Sigmoid colon (tissue), 7 donors: ENCODE measurements around the gene MAPK13. TPM values are rescaled to one million over a fixed set of nuclear protein-coding genes. Genes with fewer than 3 reads are reported as not detected.

Experiments used
- DNase-seq: peaks from one replicate; pipeline ENCODE4 v3.0.0-alpha.2; 2019
- H3K27ac ChIP-seq, 4 donors: fragments of 200-600 bp; sonication (generic); one replicate each; pipeline ENCODE4 v1.5.1; 2016 to 2019; ENCODE audit warnings: mild to moderate bottlenecking in 1 of 4
- H3K27me3 ChIP-seq, 3 donors: fragments of 200-600 bp; sonication (generic); one replicate each; pipeline ENCODE4 v1.5.1; 2019; ENCODE audit warnings: mild to moderate bottlenecking in 1 of 3
- H3K36me3 ChIP-seq, 4 donors: fragments of 200-600 bp; sonication (generic); one replicate each; pipeline ENCODE4 v1.5.1; 2016 to 2019
- H3K4me1 ChIP-seq, 4 donors: fragments of 200-600 bp; sonication (generic); one replicate each; pipeline ENCODE4 v1.5.1; 2017 to 2019
- H3K4me3 ChIP-seq, 4 donors: fragments of 200-600 bp; sonication (generic); one replicate each; pipeline ENCODE4 v1.5.1; 2017 to 2019; ENCODE audit warnings: mild to moderate bottlenecking in 2 of 4, moderate library complexity in 1 of 4
- H3K9me3 ChIP-seq, 4 donors: fragments of 200-600 bp in 3 of 4; sonication (generic) in 3 of 4; one replicate each; pipeline versions ENCODE4 v1.5.1 to v1.6.1; 2013 to 2019
- CTCF ChIP-seq, 4 experiments: fragments of 450-650 bp in 3 of 4; fragments of 200-600 bp in 1 of 4; IDR thresholded peaks; one replicate each; pipeline ENCODE4 v1.5.1; 2016 to 2019; ENCODE audit warnings: antibody characterized with exemption in 4 of 4, mild to moderate bottlenecking in 3 of 4, moderate library complexity in 2 of 4
- EP300 ChIP-seq, 4 donors: sonication (generic); formaldehyde crosslinking; IDR thresholded peaks; one replicate each; pipeline ENCODE4 v1.6.1; 2017; ENCODE audit warnings: antibody characterized with exemption in 4 of 4
- POLR2A ChIP-seq, 2 donors: fragments of 450-650 bp; IDR thresholded peaks; one replicate each; pipeline ENCODE4 v1.6.1; 2016; ENCODE audit warnings: antibody characterized with exemption in 2 of 2, mild to moderate bottlenecking in 2 of 2, moderate library complexity in 2 of 2
- POLR2AphosphoS5 ChIP-seq, 4 donors: sonication (generic); formaldehyde crosslinking; IDR thresholded peaks; one replicate each; pipeline ENCODE4 v1.6.1; 2017; ENCODE audit warnings: antibody characterized with exemption in 4 of 4
- WGBS, 2 donors: extraction: QIAGEN DNeasy Blood & Tissue Kit; methylation state at CpG; one replicate each; pipeline ENCODE4 v1.1.7; 2013; 5-methylcytosine and 5-hydroxymethylcytosine counted together
- intact Hi-C: fragments of 100-400 bp; cut with DNase I; formaldehyde crosslinking; loops from one replicate; pipeline ENCODE4 v1.15.1; 2023
- polyA plus RNA-seq, 3 donors: library from polyadenylated mRNA; stranded (reverse); fragments of 200-250 nt; gene quantifications; one replicate each; pipeline ENCODE4 v1.2.3, GENCODE V29; 2013
- total RNA-seq, 4 donors: library from RNA; depleted of rRNA; stranded (reverse); fragments of >200 nt; gene quantifications; one replicate each; pipeline ENCODE4 v1.1.0, GENCODE V29; 2016
- donor health status: healthy with polysubstance abuse.
- donor health status: Bipolar disorder and iron deficiency.
- donor health status: healthy.

MAPK13 gene
- total and polyA plus RNA-seq, 7 donors, result 1.8 to 159 (median 3.6) TPM

GRCh38 chr6:36135053-36135731 lies 4.9 kb downstream of the MAPK13 start:
- Histone ChIP-seq H3K27ac (no peak overlapping the region), H3K4me1 (peaks cover 0 to 13% (median 11%) of the 10 kb centered on the region in 4 donors), H3K36me3 (no peaks in the 10 kb centered on the region), H3K9me3 (no peaks in the 10 kb centered on the region), H3K27me3 (peaks cover 4 to 14% (median 10%) of the 10 kb centered on the region in 3 donors), H3K4me3 (no peak overlapping the region)
- DNase-seq, result peak; percentile 2
- TF ChIP-seq CTCF (IDR thresholded peaks at IDR 0.05), result no peak
- TF ChIP-seq POLR2AphosphoS5 (IDR thresholded peaks at IDR 0.05), result no peak
- TF ChIP-seq EP300 (IDR thresholded peaks at IDR 0.05), result no peak
- no peak for TF ChIP-seq POLR2A (IDR thresholded peaks at IDR 0.05)
- 92 to 93% methylated on average over 13 of the region's 13 CpGs for WGBS, 2 donors
- intact Hi-C loops, result no loop called here

- H3K36me3 ChIP-seq, result no peaks in the 10 kb centered on the region
- WGBS, 2 donors, result 82 to 92% methylated on average over 2 of the region's 2 CpGs
- no peak for TF ChIP-seq POLR2AphosphoS5 (IDR thresholded peaks at IDR 0.05)
- TF ChIP-seq CTCF (IDR thresholded peaks at IDR 0.05), result no peak
- TF ChIP-seq POLR2A (IDR thresholded peaks at IDR 0.05), result no peak
- TF ChIP-seq EP300 (IDR thresholded peaks at IDR 0.05), result no peak
- intact Hi-C loops, result no loop called here
- no peaks in the 10 kb centered on the region for H3K9me3 ChIP-seq
- H3K4me3 ChIP-seq, result no peak overlapping the region
- H3K4me1 ChIP-seq, result peaks cover 0 to 6% (median 3%) of the 10 kb centered on the region in 4 donors
- H3K27ac ChIP-seq, result no peak overlapping the region
- no peak for DNase-seq
- peaks cover 0 to 6% (median 4%) of the 10 kb centered on the region in 3 donors for H3K27me3 ChIP-seq
Measured at GRCh38 chr6:36136034-36136433, 5.7 kb downstream of the MAPK13 start.

- DNase-seq, result no peak
- Histone ChIP-seq H3K27ac (no peak overlapping the region), H3K27me3 (peaks cover 0 to under 1% (median 0%) of the 10 kb centered on the region in 3 donors), H3K9me3 (no peaks in the 10 kb centered on the region), H3K36me3 (no peaks in the 10 kb centered on the region), H3K4me3 (no peak overlapping the region), H3K4me1 (peaks cover 0 to 4% (median 0%) of the 10 kb centered on the region in 4 donors)
- TF ChIP-seq POLR2A (IDR thresholded peaks at IDR 0.05) (no peak), CTCF (IDR thresholded peaks at IDR 0.05) (no peak), EP300 (IDR thresholded peaks at IDR 0.05) (no peak), POLR2AphosphoS5 (IDR thresholded peaks at IDR 0.05) (no peak)
- intact Hi-C loops, result no loop called here
- whole genome bisulfite sequencing, 2 donors, result 95 to 96% methylated on average over 12 of the region's 12 CpGs
Measured at GRCh38 chr6:36136551-36136950, 6.2 kb downstream of the MAPK13 start.

GRCh38 chr6:36138667-36139066 lies 8.4 kb downstream of the MAPK13 start:
- H3K36me3 ChIP-seq, result no peaks in the 10 kb centered on the region
- 92 to 93% methylated on average over 15 of the region's 15 CpGs for whole genome bisulfite sequencing, 2 donors
- no peak overlapping the region for H3K4me3 ChIP-seq
- intact Hi-C loops, result no loop called here
- TF ChIP-seq CTCF (IDR thresholded peaks at IDR 0.05) (no peak), POLR2A (IDR thresholded peaks at IDR 0.05) (no peak), POLR2AphosphoS5 (IDR thresholded peaks at IDR 0.05) (no peak), EP300 (IDR thresholded peaks at IDR 0.05) (no peak)
- H3K9me3 ChIP-seq, result no peaks in the 10 kb centered on the region
- DNase-seq, result peak; percentile 10
- H3K27ac ChIP-seq, result no peak overlapping the region
- no peaks in the 10 kb centered on the region for H3K4me1 ChIP-seq
- no peaks in the 10 kb centered on the region for H3K27me3 ChIP-seq

- 56 to 63% methylated on average over 7 of the region's 7 CpGs for WGBS, 2 donors
- no peaks in the 10 kb centered on the region for H3K27me3 ChIP-seq
- intact Hi-C loops, result no loop called here
- H3K9me3 ChIP-seq, result no peaks in the 10 kb centered on the region
- H3K27ac ChIP-seq, result no peak overlapping the region
- H3K4me3 ChIP-seq, result no peak overlapping the region
- TF ChIP-seq CTCF (IDR thresholded peaks at IDR 0.05) (no peak), POLR2A (IDR thresholded peaks at IDR 0.05) (no peak), EP300 (IDR thresholded peaks at IDR 0.05) (no peak), POLR2AphosphoS5 (IDR thresholded peaks at IDR 0.05) (no peak)
- no peaks in the 10 kb centered on the region for H3K36me3 ChIP-seq
- no peaks in the 10 kb centered on the region for H3K4me1 ChIP-seq
- DNase-seq, result no peak
Measured at GRCh38 chr6:36139431-36139830, 9.1 kb downstream of the MAPK13 start.
